ENCODE data around the gene ZDHHC13. TPM values are rescaled to one million over a fixed set of nuclear protein-coding genes. Genes with fewer than 3 reads are reported as not detected.

The ZDHHC13 gene
- total RNA-seq, 1 experiment from 2014 or later, result 21.8 TPM

- no peak for TF ChIP-seq CTCF (IDR thresholded peaks at IDR 0.05 in 2 of 3, conservative IDR thresholded peaks at IDR 0.05 in 1 of 3; ENCODE audit: borderline replicate concordance in 1 of 3, insufficient read depth in 1 of 3, low read depth in 2 of 3, low read length in 2 of 3)
- TF ChIP-seq SRF (IDR thresholded peaks at IDR 0.05; ENCODE audit: low read depth), result no peak
- no peak for TF ChIP-seq POLR2A (IDR thresholded peaks at IDR 0.05; ENCODE audit: borderline replicate concordance, extremely low read depth, insufficient read depth, insufficient read length)
- no peak for TF ChIP-seq SIN3A (IDR thresholded peaks at IDR 0.05; ENCODE audit: low read depth)
- no peak for TF ChIP-seq ZFX (IDR thresholded peaks at IDR 0.05)
- TF ChIP-seq YY1 (IDR thresholded peaks at IDR 0.05; ENCODE audit: extremely low read depth, insufficient replicate concordance, low read depth, low read length), result no peak
- no peak for TF ChIP-seq ZBTB33 (IDR thresholded peaks at IDR 0.05; ENCODE audit: extremely low read depth, insufficient replicate concordance, low read length)
Measured at GRCh38 chr11:19218216-19218615, 101.2 kb downstream of the ZDHHC13 start (continued).

GRCh38 chr11:19218786-19219460, 102.0 kb downstream of the ZDHHC13 start:
- DNase-seq (ENCODE audit: low read depth, low spot score) (no peak), ATAC-seq (no peak)
- no TSS peak for BruUV-seq (replicated peaks)
- Histone ChIP-seq H3K9me3 (ENCODE audit: control insufficient read depth in 1 of 2, insufficient read depth in 1 of 2, low read depth in 1 of 2, low read length in 2 of 2) (no peaks in the 10 kb centered on the region), H3K36me3 (ENCODE audit: control insufficient read depth in 1 of 2, insufficient read depth in 2 of 2, low read length in 2 of 2) (peaks cover 0 to under 1% of the 10 kb centered on the region in 2 experiments; a peak in 2 of 4 replicates), H3K9ac (ENCODE audit: low read length) (no peak overlapping the region), H3K27ac (ENCODE audit: low read depth, low read length) (no peak overlapping the region), H3K9me2 (ENCODE audit: insufficient read depth) (no peaks in the 10 kb centered on the region), H3K79me2 (ENCODE audit: insufficient read depth, low read length) (no peaks in the 10 kb centered on the region), H3K27me3 (ENCODE audit: insufficient read depth, low read length) (peaks cover 3% of the 10 kb centered on the region; the same call in 1 of the 2 replicates), H2AFZ (ENCODE audit: low read depth, low read length, poor library complexity, severe bottlenecking) (no peak overlapping the region), H3K4me1 (ENCODE audit: control insufficient read depth in 1 of 2, insufficient read depth in 2 of 2, low read length in 2 of 2) (no peaks in the 10 kb centered on the region), H3K4me3 (replicated peaks in 1 of 2; ENCODE audit: low read depth in 1 of 2, low read length in 2 of 2) (no peak overlapping the region), H3K4me2 (ENCODE audit: low read length) (no peak overlapping the region), H4K20me1 (ENCODE audit: insufficient read depth) (no peaks in the 10 kb centered on the region)
- TF ChIP-seq JUND (IDR thresholded peaks at IDR 0.05) (no peak), EZH2 (IDR thresholded peaks at IDR 0.05) (no peak), SIN3A (IDR thresholded peaks at IDR 0.05; ENCODE audit: low read depth) (no peak), FOSL1 (IDR thresholded peaks at IDR 0.05; ENCODE audit: low read depth) (no peak), ELF1 (IDR thresholded peaks at IDR 0.05; ENCODE audit: borderline replicate concordance, low read depth) (no peak), EZH2phosphoT487 (IDR thresholded peaks at IDR 0.05; ENCODE audit: borderline replicate concordance) (no peak)
- intact Hi-C loops (cut with micrococcal nuclease), result no loop called here
- ChIA-PET POLR2A (no interaction called here), RAD21 (ENCODE audit: low non-redundant PET in 1 of 2, low total read pairs in 2 of 2, uncharacterized antibody in 2 of 2, unreplicated experiment in 2 of 2) (no interaction called here), CTCF (no interaction called here)

Measured in HCT116 (cell line).